A549 (cell line): ENCODE data around the gene PGBD5.

Experiments
- CEBPB ChIP-seq, 2 experiments: fragments of >200 bp in 1 of 2; sonication (Bioruptor Twin) in 1 of 2; formaldehyde crosslinking in 1 of 2; IDR thresholded peaks; 2 replicates each; pipeline ENCODE4 v1.6.1; 2012 to 2016
- CHD2 ChIP-seq: fragments of 150-350 bp; IDR thresholded peaks from 2 replicates; pipeline ENCODE4 v1.6.1; 2014; ENCODE audit warnings: low read length; ENCODE audit not compliant: partially characterized antibody
- CHD4 ChIP-seq: fragments of 200-600 bp; sonication (generic); IDR thresholded peaks from 2 replicates; pipeline ENCODE4 v1.6.1; 2016; ENCODE audit warnings: antibody characterized with exemption, mild to moderate bottlenecking, borderline replicate concordance
- FOSL2 ChIP-seq, 2 experiments: fragments of 450-650 bp in 1 of 2; fragments of >200 bp in 1 of 2; sonication (Bioruptor Twin) in 1 of 2; formaldehyde crosslinking; IDR thresholded peaks; 2 replicates each; pipeline versions ENCODE4 v1.5.0 to v1.6.1; 2016 to 2020; ENCODE audit warnings: mild to moderate bottlenecking in 1 of 2, moderate library complexity in 1 of 2
- NPAS2 ChIP-seq: fragments of 250-450 bp; sonication (Bioruptor Pico); IDR thresholded peaks from 2 replicates; pipeline ENCODE4 v1.8.0; 2022; ENCODE audit warnings: mild to moderate bottlenecking, moderate library complexity, borderline replicate concordance
- POLR2A ChIP-seq: IDR thresholded peaks from 2 replicates; pipeline ENCODE4 v1.6.1; 2012; ENCODE audit warnings: mild to moderate bottlenecking, low read length
- RCOR1 ChIP-seq: fragments of 150-350 bp; IDR thresholded peaks from 2 replicates; pipeline ENCODE4 v1.6.1; 2014; ENCODE audit warnings: antibody characterized with exemption, low read length, low read depth
- SMC3 ChIP-seq: fragments of >200 bp; sonication (Bioruptor Twin); formaldehyde crosslinking; IDR thresholded peaks from 3 replicates; pipeline ENCODE4 v1.6.1; 2018; ENCODE audit warnings: inconsistent platforms
- USF2 ChIP-seq: fragments of 450-650 bp; IDR thresholded peaks from 2 replicates; pipeline ENCODE4 v1.6.1; 2014; ENCODE audit warnings: antibody characterized with exemption
- TF ChIP-seq, protein P1 (sequence below): fragments of >200 bp; sonication (Bioruptor Twin); formaldehyde crosslinking; IDR thresholded peaks from 3 replicates; pipeline ENCODE4 v1.5.1; 2016
- TF ChIP-seq, protein P2 (sequence below): IDR thresholded peaks from 2 replicates; pipeline ENCODE4 v1.6.1; 2012

DNA sequence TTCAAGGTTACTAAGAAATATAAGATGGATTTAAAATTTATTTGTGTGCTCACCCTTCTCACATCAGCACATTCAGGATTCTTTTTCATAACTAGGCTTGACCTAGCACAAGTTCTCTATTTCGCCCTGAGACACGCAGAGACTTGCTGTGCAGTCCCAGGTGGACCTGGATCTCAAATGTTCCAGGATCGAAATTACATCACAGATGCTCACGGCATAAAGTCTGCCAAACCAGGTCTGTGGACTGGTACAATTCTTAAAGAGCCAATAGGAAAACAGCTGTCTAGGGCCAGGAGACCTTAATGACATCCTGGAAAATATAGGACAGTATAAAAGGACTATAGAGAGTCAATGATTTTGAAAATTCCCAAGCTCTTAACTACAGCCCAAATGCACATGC, 2.2 kb downstream of the PGBD5 start:
- TF ChIP-seq FOSL2 (IDR thresholded peaks at IDR 0.05), result no peak
- no peak for TF ChIP-seq FOSL2 (CRISPR knock-in tag; IDR thresholded peaks at IDR 0.05)
- TF ChIP-seq, protein P1, sequence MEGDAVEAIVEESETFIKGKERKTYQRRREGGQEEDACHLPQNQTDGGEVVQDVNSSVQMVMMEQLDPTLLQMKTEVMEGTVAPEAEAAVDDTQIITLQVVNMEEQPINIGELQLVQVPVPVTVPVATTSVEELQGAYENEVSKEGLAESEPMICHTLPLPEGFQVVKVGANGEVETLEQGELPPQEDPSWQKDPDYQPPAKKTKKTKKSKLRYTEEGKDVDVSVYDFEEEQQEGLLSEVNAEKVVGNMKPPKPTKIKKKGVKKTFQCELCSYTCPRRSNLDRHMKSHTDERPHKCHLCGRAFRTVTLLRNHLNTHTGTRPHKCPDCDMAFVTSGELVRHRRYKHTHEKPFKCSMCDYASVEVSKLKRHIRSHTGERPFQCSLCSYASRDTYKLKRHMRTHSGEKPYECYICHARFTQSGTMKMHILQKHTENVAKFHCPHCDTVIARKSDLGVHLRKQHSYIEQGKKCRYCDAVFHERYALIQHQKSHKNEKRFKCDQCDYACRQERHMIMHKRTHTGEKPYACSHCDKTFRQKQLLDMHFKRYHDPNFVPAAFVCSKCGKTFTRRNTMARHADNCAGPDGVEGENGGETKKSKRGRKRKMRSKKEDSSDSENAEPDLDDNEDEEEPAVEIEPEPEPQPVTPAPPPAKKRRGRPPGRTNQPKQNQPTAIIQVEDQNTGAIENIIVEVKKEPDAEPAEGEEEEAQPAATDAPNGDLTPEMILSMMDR, result no peak
- no peak for TF ChIP-seq SMC3
- TF ChIP-seq POLR2A, result no peak
- no peak for TF ChIP-seq NPAS2 (CRISPR knock-in tag)
- TF ChIP-seq CHD4, result no peak
- no peak for TF ChIP-seq CHD2
- TF ChIP-seq USF2, result no peak
- TF ChIP-seq CEBPB (IDR thresholded peaks at IDR 0.05), result no peak
- TF ChIP-seq, protein P2, sequence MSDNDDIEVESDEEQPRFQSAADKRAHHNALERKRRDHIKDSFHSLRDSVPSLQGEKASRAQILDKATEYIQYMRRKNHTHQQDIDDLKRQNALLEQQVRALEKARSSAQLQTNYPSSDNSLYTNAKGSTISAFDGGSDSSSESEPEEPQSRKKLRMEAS, result no peak
- TF ChIP-seq RCOR1, result no peak
